ENCODE data around the gene EXOC3L1. TPM values are rescaled to one million over a fixed set of nuclear protein-coding genes. Genes with fewer than 3 reads are reported as not detected.
A peak's percentile ranks its signal among the peaks of the same experiment; 100 is the strongest.

The EXOC3L1 gene
- total and polyA plus RNA-seq, 2 of the 13 experiments (the other 11 are each of a cell fraction or from before 2014, with no cell fraction given): 0.12 TPM; not detected in 1

GRCh38 chr16:67169642-67170167 lies 20.2 kb downstream of the EXOC3L1 start (continued):
- TF ChIP-seq ARHGAP35 (CRISPR knock-in tag; IDR thresholded peaks at IDR 0.05; ENCODE audit: borderline replicate concordance) (0 out of 2 replicates have a peak, but pooled peaks have one; percentile 43), THAP9 (CRISPR knock-in tag; IDR thresholded peaks at IDR 0.05; ENCODE audit: borderline replicate concordance) (peak; percentile 16; the same call in 1 of the 2 replicates), CBX1 (IDR thresholded peaks at IDR 0.05; ENCODE audit: low read depth) (peak; percentile 15), PTBP1 (IDR thresholded peaks at IDR 0.05; ENCODE audit: low read depth, low read length, poor library complexity, severe bottlenecking) (peak; percentile 54), ATF5 (CRISPR knock-in tag; IDR thresholded peaks at IDR 0.05; ENCODE audit: low read depth) (0 out of 2 replicates have a peak, but pooled peaks have one; percentile 61), HDAC2 (CRISPR knock-in tag; IDR thresholded peaks at IDR 0.05) (0 out of 2 replicates have a peak, but pooled peaks have one; percentile 2), HMGXB4 (CRISPR knock-in tag; IDR thresholded peaks at IDR 0.05; ENCODE audit: borderline replicate concordance in 1 of 2, low read depth in 1 of 2) (peak in 1 of 2 experiments; percentile 83; a peak in 2 of 4 replicates), MTERF4 (CRISPR knock-in tag; IDR thresholded peaks at IDR 0.05) (0 out of 2 replicates have a peak, but pooled peaks have one; percentile 34), HOXA5 (CRISPR knock-in tag; IDR thresholded peaks at IDR 0.05) (peak; percentile 37; the same call in 1 of the 2 replicates), ZNF644 (CRISPR knock-in tag; IDR thresholded peaks at IDR 0.05; ENCODE audit: low read depth) (no peak), RAD21 (CRISPR knock-in tag; IDR thresholded peaks at IDR 0.05) (no peak), SKI (IDR thresholded peaks at IDR 0.05; ENCODE audit: partially characterized antibody) (no peak), HOXD1 (CRISPR knock-in tag; IDR thresholded peaks at IDR 0.05) (no peak), MAZ (IDR thresholded peaks at IDR 0.05; ENCODE audit: borderline replicate concordance, low read depth, low read length) (0 out of 2 replicates have a peak, but pooled peaks have one; percentile 36), MAZ (CRISPR knock-in tag; IDR thresholded peaks at IDR 0.05; ENCODE audit: low read depth) (no peak), ZNF563 (CRISPR knock-in tag; IDR thresholded peaks at IDR 0.05) (0 out of 2 replicates have a peak, but pooled peaks have one; percentile 35), ZNF605 (CRISPR knock-in tag; IDR thresholded peaks at IDR 0.05) (peak; percentile 65; the same call in 1 of the 2 replicates), ZMYM2 (CRISPR knock-in tag; IDR thresholded peaks at IDR 0.05) (peak; percentile 75; the same call in 1 of the 2 replicates), ZNF512B (CRISPR knock-in tag; IDR thresholded peaks at IDR 0.05; ENCODE audit: borderline replicate concordance) (no peak; the same call in 1 of the 2 replicates)

All from HepG2 (cell line).